Liver (tissue), 9 donors: Measurements from ENCODE around the gene KRT23. TPM values are rescaled to one million over a fixed set of nuclear protein-coding genes. Genes with fewer than 3 reads are reported as not detected.

Source experiments
- DNase-seq: peaks from one replicate; pipeline ENCODE4 v3.0.0-alpha.2; 2017; ENCODE audit warnings: low spot score
- H3K27ac ChIP-seq, 2 donors: one replicate each; pipeline ENCODE4 v1.7.0; 2013; ENCODE audit warnings: inconsistent platforms in 2 of 2, low read length in 2 of 2, control low read depth in 1 of 2, low read depth in 1 of 2, mild to moderate bottlenecking in 1 of 2
- H3K27me3 ChIP-seq, 4 donors: one replicate each; pipeline versions ENCODE4 v1.6.1 to v1.7.0; 2013; ENCODE audit warnings: low read length in 3 of 4, inconsistent platforms in 1 of 4, mild to moderate bottlenecking in 1 of 4, moderate library complexity in 1 of 4; ENCODE audit not compliant: control insufficient read depth in 4 of 4, insufficient read depth in 4 of 4
- H3K36me3 ChIP-seq, 4 donors: one replicate each; pipeline versions ENCODE4 v1.6.1 to v1.7.0; 2013; ENCODE audit warnings: low read length in 3 of 4, mild to moderate bottlenecking in 3 of 4, low read depth in 1 of 4, moderate library complexity in 1 of 4; ENCODE audit not compliant: control insufficient read depth in 4 of 4, insufficient read depth in 3 of 4
- H3K4me1 ChIP-seq, 4 donors: one replicate each; pipeline versions ENCODE4 v1.6.1 to v1.7.0; 2013; ENCODE audit warnings: low read length in 3 of 4, mild to moderate bottlenecking in 3 of 4, moderate library complexity in 1 of 4; ENCODE audit not compliant: control insufficient read depth in 4 of 4, insufficient read depth in 4 of 4
- H3K4me3 ChIP-seq, 3 donors: one replicate each; pipeline versions ENCODE4 v1.6.1 to v1.7.0; 2013; ENCODE audit warnings: low read length in 3 of 3, control low read depth in 1 of 3, low read depth in 1 of 3, mild to moderate bottlenecking in 1 of 3
- H3K9ac ChIP-seq, 2 donors: one replicate each; pipeline ENCODE4 v1.7.0; 2013; ENCODE audit warnings: low read length in 2 of 2, mild to moderate bottlenecking in 2 of 2, moderate library complexity in 2 of 2, control low read depth in 1 of 2, low read depth in 1 of 2
- H3K9me3 ChIP-seq, 4 donors: one replicate each; pipeline versions ENCODE4 v1.6.1 to v1.7.0; 2013; ENCODE audit warnings: low read length in 3 of 4; ENCODE audit not compliant: control insufficient read depth in 4 of 4
- ATF3 ChIP-seq: IDR thresholded peaks from 2 replicates; pipeline ENCODE4 v1.6.1; 2016; ENCODE audit warnings: antibody characterized with exemption
- CTCF ChIP-seq: fragments of 150-350 bp; IDR thresholded peaks from 2 replicates; pipeline ENCODE4 v1.5.1; 2017; ENCODE audit warnings: improper control_type of control experiment, low read depth, low read length; ENCODE audit not compliant: missing input control
- EGR1 ChIP-seq, 2 donors: IDR thresholded peaks; 2 replicates each; pipeline ENCODE4 v1.6.1; 2016 to 2018; ENCODE audit warnings: antibody characterized with exemption in 2 of 2, low read depth in 2 of 2
- FOXA1 ChIP-seq: IDR thresholded peaks from 2 replicates; pipeline ENCODE4 v1.6.1; 2016; ENCODE audit warnings: antibody characterized with exemption
- FOXA2 ChIP-seq: IDR thresholded peaks from 2 replicates; pipeline ENCODE4 v1.6.1; 2016; ENCODE audit warnings: antibody characterized with exemption
- GABPA ChIP-seq, 2 donors: IDR thresholded peaks in 1 of 2; conservative IDR thresholded peaks in 1 of 2; 2 replicates each; pipeline ENCODE4 v1.6.1; 2016; ENCODE audit warnings: antibody characterized with exemption in 2 of 2, mild to moderate bottlenecking in 1 of 2, moderate library complexity in 1 of 2
- HNF4A ChIP-seq, 2 donors: conservative IDR thresholded peaks; 2 replicates each; pipeline ENCODE4 v1.6.1; 2016; ENCODE audit warnings: antibody characterized with exemption in 2 of 2, mild to moderate bottlenecking in 2 of 2
- HNF4G ChIP-seq: IDR thresholded peaks from 2 replicates; pipeline ENCODE4 v1.6.1; 2016; ENCODE audit warnings: antibody characterized with exemption
- JUND ChIP-seq, 2 donors: IDR thresholded peaks; 2 replicates each; pipeline ENCODE4 v1.6.1; 2016; ENCODE audit warnings: antibody characterized with exemption in 2 of 2
- MAX ChIP-seq: IDR thresholded peaks from 2 replicates; pipeline ENCODE4 v1.6.1; 2016; ENCODE audit warnings: antibody characterized with exemption
- NR2F2 ChIP-seq: IDR thresholded peaks from 2 replicates; pipeline ENCODE4 v1.6.1; 2016; ENCODE audit warnings: antibody characterized with exemption
- RAD21 ChIP-seq, 2 donors: IDR thresholded peaks; 2 replicates each; pipeline ENCODE4 v1.6.1; 2016; ENCODE audit warnings: antibody characterized with exemption in 2 of 2, mild to moderate bottlenecking in 2 of 2
- REST ChIP-seq: IDR thresholded peaks from 2 replicates; pipeline ENCODE4 v1.6.1; 2016; ENCODE audit warnings: antibody characterized with exemption, mild to moderate bottlenecking
- RXRA ChIP-seq, 2 donors: IDR thresholded peaks; 2 replicates each; pipeline ENCODE4 v1.6.1; 2017 to 2018; ENCODE audit warnings: antibody characterized with exemption in 2 of 2, mild to moderate bottlenecking in 1 of 2
- SP1 ChIP-seq: IDR thresholded peaks from 2 replicates; pipeline ENCODE4 v1.6.1; 2018; ENCODE audit warnings: antibody characterized with exemption, mild to moderate bottlenecking
- TAF1 ChIP-seq: conservative IDR thresholded peaks from 2 replicates; pipeline ENCODE4 v1.6.1; 2016; ENCODE audit warnings: antibody characterized with exemption, mild to moderate bottlenecking
- YY1 ChIP-seq: IDR thresholded peaks from 2 replicates; pipeline ENCODE4 v1.6.1; 2016; ENCODE audit warnings: antibody characterized with exemption, mild to moderate bottlenecking
- ZBTB33 ChIP-seq: IDR thresholded peaks from 2 replicates; pipeline ENCODE4 v1.6.1; 2016; ENCODE audit warnings: antibody characterized with exemption
- WGBS: extraction: QIAGEN DNeasy Blood & Tissue Kit; methylation state at CpG from one replicate; pipeline ENCODE4 v1.1.7; 2013; 5-methylcytosine and 5-hydroxymethylcytosine counted together
- polyA plus RNA-seq, 2 donors: library from polyadenylated mRNA; stranded (reverse) in 1 of 2; unstranded in 1 of 2; fragments of 200-250 nt in 1 of 2; fragments of >200 nt in 1 of 2; fragmentation: Nextera tagmentation in 1 of 2; extraction: Ambion mirVana in 1 of 2; gene quantifications; one replicate each; pipeline versions ENCODE4 v1.2.1 to v1.2.3, GENCODE V29; 2013 to 2015
- total RNA-seq, 2 donors: library from RNA; depleted of rRNA; stranded (reverse); fragments of >200 nt; gene quantifications; one replicate each; pipeline ENCODE4 v1.2.3, GENCODE V29; 2014
- donor health status: healthy.
- donor health status: healthy.
- donor health status: healthy.
- donor health status: healthy.
- donor health status: healthy.

The KRT23 gene
- total and polyA plus RNA-seq, 4 donors: 0.09 to 1.3 (median 0.24) TPM; not detected in 1

- H3K27me3 ChIP-seq: peaks cover 0 to 8% (median 0%) of the 10 kb centered on the region in 4 donors
Measured at GRCh38 chr17:40980117-40980516, 42.7 kb upstream of the KRT23 start.

GRCh38 chr17:40978575-40979151 is 41.2 kb upstream of the KRT23 start:
- DNase-seq: no peak
- WGBS: 89% methylated on average over 13 of the region's 13 CpGs
- no peaks in the 10 kb centered on the region for H3K36me3 ChIP-seq
- TF ChIP-seq HNF4A (conservative IDR thresholded peaks at IDR 0.05) (no peak), MAX (no peak), CTCF (no peak), ATF3 (no peak), RAD21 (IDR thresholded peaks at IDR 0.05) (no peak), EGR1 (IDR thresholded peaks at IDR 0.05; ENCODE audit: low read depth in 2 of 2) (no peak), REST (no peak), RXRA (IDR thresholded peaks at IDR 0.05) (no peak), ZBTB33 (no peak), SP1 (no peak), FOXA1 (no peak), HNF4G (no peak), GABPA (IDR thresholded peaks at IDR 0.05 in 1 of 2, conservative IDR thresholded peaks at IDR 0.05 in 1 of 2) (no peak), NR2F2 (no peak), JUND (IDR thresholded peaks at IDR 0.05) (no peak), YY1 (no peak)

More at GRCh38 chr17:40980117-40980516, 42.7 kb upstream of the KRT23 start:
- H3K9me3 ChIP-seq: no peaks in the 10 kb centered on the region
- no peaks in the 10 kb centered on the region for H3K36me3 ChIP-seq
- no peaks in the 10 kb centered on the region for H3K4me1 ChIP-seq
- no peak for DNase-seq
- no peak overlapping the region for H3K4me3 ChIP-seq
- no peak overlapping the region for H3K9ac ChIP-seq
- TF ChIP-seq JUND (IDR thresholded peaks at IDR 0.05) (no peak), GABPA (IDR thresholded peaks at IDR 0.05 in 1 of 2, conservative IDR thresholded peaks at IDR 0.05 in 1 of 2) (no peak), YY1 (no peak), CTCF (no peak), FOXA2 (no peak), HNF4A (conservative IDR thresholded peaks at IDR 0.05) (no peak), NR2F2 (no peak), SP1 (no peak), RXRA (IDR thresholded peaks at IDR 0.05) (no peak), MAX (no peak), TAF1 (no peak), EGR1 (IDR thresholded peaks at IDR 0.05; ENCODE audit: low read depth in 2 of 2) (no peak)
- no peak overlapping the region for H3K27ac ChIP-seq
- WGBS: 87% methylated on average over 3 of the region's 3 CpGs

More at GRCh38 chr17:40978575-40979151, 41.2 kb upstream of the KRT23 start:
- H3K27me3 ChIP-seq: peaks cover 0 to 8% (median 0%) of the 10 kb centered on the region in 4 donors
- no peaks in the 10 kb centered on the region for H3K4me1 ChIP-seq
- H3K27ac ChIP-seq: no peak overlapping the region
- H3K9ac ChIP-seq: no peak overlapping the region
- no peak overlapping the region for H3K4me3 ChIP-seq
- H3K9me3 ChIP-seq: no peaks in the 10 kb centered on the region
